ENCODE data around the gene VPS13D.
"Not testable (repeated sequence)": the region's sequence is repeated elsewhere in the genome, so short reads cannot be mapped to it uniquely, and the experiment has no call there.

VPS13D gene

DNA sequence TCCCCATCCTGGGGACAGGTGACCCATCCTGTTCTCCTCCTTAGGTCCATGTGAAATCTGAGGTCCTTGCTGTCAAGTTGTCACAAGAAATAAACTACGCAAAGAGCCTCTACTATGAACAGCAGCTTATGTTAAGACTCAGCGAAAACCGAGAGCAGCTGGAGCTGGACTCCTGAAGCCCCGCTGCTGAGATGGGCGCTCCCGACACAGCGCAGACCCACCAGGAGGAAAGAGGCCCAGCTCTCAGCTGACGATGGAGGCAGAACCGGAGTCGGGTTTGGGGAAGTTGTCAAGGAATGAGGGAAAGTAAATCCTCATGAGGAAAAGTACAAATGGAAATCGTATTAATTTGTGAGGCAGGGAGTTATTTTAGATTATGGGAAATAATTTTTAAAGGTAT lies 279.0 kb downstream of the VPS13D start:
- Histone ChIP-seq H3K9ac (ENCODE audit: low read length) (no peak overlapping the region), H3K36me3 (ENCODE audit: control insufficient read depth, insufficient read depth, low read length) (no peaks in the 10 kb centered on the region), H3K4me3 (ENCODE audit: low read length) (no peak overlapping the region), H3K27me3 (ENCODE audit: control insufficient read depth, insufficient read depth, low read length) (no peaks in the 10 kb centered on the region), H3K4me1 (ENCODE audit: control insufficient read depth, insufficient read depth, low read length) (no peaks in the 10 kb centered on the region), H3K9me3 (ENCODE audit: control insufficient read depth, low read length) (no peaks in the 10 kb centered on the region)

DNA sequence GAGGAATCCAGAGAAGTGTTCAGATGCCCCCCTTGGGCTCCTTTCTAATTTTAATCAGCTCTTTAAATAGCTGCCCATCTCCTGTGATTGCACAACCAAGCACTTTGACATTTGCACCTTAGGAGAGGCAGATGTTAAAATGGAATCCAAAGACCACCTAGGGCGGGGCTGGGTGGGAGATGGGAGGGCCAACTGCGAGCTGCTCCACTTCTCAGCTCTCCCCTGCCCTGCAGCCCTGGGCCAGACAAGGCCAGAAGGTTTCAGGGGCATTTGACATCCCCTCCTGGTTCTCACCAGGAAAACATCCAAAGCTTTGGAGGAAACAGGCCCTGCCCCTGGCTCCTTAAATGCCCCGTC lies 281.3 kb downstream of the VPS13D start:
- Histone ChIP-seq H3K9me3 (ENCODE audit: control insufficient read depth, low read length) (no peaks in the 10 kb centered on the region), H3K4me3 (ENCODE audit: low read length) (no peak overlapping the region), H3K36me3 (ENCODE audit: control insufficient read depth, insufficient read depth, low read length) (no peaks in the 10 kb centered on the region), H3K27me3 (ENCODE audit: control insufficient read depth, insufficient read depth, low read length) (no peaks in the 10 kb centered on the region), H3K9ac (ENCODE audit: low read length) (no peak overlapping the region), H3K4me1 (ENCODE audit: control insufficient read depth, insufficient read depth, low read length) (no peaks in the 10 kb centered on the region)

DNA sequence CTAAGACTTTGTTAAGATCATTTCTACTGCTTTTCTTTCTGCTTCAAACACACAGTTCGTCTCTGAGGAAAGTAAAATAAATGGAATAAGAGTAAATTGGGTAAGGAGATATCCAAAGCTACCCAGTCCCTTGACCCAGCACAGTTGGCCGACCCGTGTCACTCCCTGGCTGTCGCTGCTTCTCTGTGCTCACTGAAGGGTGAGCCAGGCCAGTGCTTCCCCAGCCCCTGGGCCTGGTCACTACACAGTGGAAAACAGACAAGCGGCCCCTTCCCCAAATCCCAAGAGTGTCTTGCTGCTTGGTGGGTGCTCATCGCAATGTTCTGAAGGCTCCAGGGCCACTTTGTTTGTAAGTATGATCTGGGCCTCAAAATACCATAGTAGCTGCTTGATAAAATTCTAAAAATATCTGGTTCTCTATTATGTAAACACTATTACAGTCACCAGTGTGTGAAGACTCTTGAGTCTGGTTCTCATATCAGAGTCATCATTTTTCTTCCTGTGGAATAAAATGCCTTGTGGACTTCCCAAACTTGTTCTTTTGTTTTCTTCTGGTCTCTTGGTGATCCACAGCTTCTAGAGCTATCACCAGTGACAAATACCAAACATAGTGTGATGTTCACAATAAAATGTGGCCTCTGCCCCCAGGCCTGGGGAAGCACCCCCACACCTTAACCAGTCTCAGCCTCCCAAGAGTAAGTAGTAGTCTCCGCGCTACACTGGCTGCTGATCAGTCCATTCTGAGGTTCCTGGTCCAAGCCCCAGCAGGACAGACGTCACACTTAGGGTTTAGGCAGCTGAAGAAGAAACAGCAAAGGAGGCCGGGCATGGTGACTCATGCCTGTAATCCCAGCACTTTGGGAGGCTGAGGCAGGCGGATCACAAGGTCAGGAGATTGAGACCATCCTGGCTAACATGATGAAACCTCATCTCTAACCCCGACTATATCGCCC lies 282.0 kb downstream of the VPS13D start:
- Histone ChIP-seq H3K27me3 (ENCODE audit: control insufficient read depth, insufficient read depth, low read length) (no peaks in the 10 kb centered on the region), H3K9ac (ENCODE audit: low read length) (no peak overlapping the region), H3K9me3 (ENCODE audit: control insufficient read depth, low read length) (no peaks in the 10 kb centered on the region), H3K4me3 (ENCODE audit: low read length) (no peak overlapping the region), H3K36me3 (ENCODE audit: control insufficient read depth, insufficient read depth, low read length) (no peaks in the 10 kb centered on the region), H3K4me1 (ENCODE audit: control insufficient read depth, insufficient read depth, low read length) (no peaks in the 10 kb centered on the region)

DNA sequence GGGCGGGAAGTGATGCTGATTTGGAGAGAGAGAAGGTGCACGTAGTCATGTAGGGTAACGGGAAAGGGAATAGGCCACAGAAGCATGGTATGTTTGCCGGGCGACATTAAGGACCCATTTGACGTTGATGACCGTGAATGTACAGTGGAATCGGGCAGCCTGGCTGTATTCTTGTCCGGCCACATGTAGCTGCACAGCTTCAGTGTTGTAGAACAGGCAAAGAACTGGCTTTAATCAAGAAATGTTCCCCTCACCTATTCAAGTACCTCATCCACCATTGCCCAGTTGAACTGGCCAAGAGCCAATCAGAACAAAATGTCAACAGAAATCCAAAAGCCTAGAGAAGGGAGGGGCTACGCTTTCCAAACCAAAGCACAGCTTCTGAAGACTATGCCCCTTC lies 283.4 kb downstream of the VPS13D start:
- no peaks in the 10 kb centered on the region for H3K36me3 ChIP-seq (ENCODE audit: control insufficient read depth, insufficient read depth, low read length)
- H3K9me3 ChIP-seq (ENCODE audit: control insufficient read depth, low read length): no peaks in the 10 kb centered on the region
- H3K4me3 ChIP-seq (ENCODE audit: low read length): no peak overlapping the region
- H3K27me3 ChIP-seq (ENCODE audit: control insufficient read depth, insufficient read depth, low read length): no peaks in the 10 kb centered on the region
- H3K4me1 ChIP-seq (ENCODE audit: control insufficient read depth, insufficient read depth, low read length): no peaks in the 10 kb centered on the region
- H3K9ac ChIP-seq (ENCODE audit: low read length): no peak overlapping the region

DNA sequence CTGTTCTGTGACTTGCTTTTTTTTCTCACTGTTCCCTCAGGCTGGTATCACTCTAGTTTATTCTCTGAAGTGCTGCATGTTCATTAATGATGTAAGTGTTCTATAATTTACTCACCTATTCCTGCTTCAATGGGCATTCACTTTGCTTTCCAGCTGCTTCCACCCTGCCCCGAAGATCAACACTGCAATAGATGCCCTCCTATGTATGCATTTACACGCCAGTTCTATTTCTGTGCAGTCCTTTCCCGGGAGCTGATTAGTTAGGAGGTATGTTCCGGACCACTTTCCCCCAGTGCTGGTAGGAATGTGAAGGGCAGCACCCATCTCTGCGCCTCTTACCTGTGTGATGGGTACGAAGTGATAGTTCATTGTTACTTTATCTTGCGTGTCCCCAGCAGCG lies 284.8 kb downstream of the VPS13D start:
- H3K4me3 ChIP-seq (ENCODE audit: low read length): no peak overlapping the region
- no peaks in the 10 kb centered on the region for H3K9me3 ChIP-seq (ENCODE audit: control insufficient read depth, low read length)
- no peaks in the 10 kb centered on the region for H3K36me3 ChIP-seq (ENCODE audit: control insufficient read depth, insufficient read depth, low read length)
- peaks cover 9% of the 10 kb centered on the region for H3K4me1 ChIP-seq (ENCODE audit: control insufficient read depth, insufficient read depth, low read length)
- H3K9ac ChIP-seq (ENCODE audit: low read length): no peak overlapping the region
- H3K27me3 ChIP-seq (ENCODE audit: control insufficient read depth, insufficient read depth, low read length): no peaks in the 10 kb centered on the region

DNA sequence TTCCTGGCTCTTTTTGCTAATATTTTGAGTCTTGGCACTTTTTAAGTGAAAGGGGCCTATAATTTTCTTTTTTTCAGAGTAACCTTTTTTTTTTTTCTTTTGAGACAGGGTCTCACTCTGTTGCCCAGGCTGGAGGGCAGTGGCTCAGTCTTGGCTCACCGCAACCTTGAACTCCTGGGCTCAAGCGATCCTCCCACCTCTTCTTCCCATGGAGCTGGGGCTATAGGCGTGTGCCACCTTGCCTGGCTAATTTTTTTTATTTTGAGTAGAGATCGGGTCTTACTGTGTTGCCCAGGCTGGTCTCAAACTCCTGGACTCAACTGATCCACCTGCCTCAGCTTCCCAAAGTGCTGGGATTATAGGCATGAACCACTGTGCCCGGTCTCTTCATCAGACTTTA lies 285.4 kb downstream of the VPS13D start:
- Histone ChIP-seq H3K36me3 (ENCODE audit: control insufficient read depth, insufficient read depth, low read length) (no peaks in the 10 kb centered on the region), H3K4me3 (ENCODE audit: low read length) (no peak overlapping the region), H3K4me1 (ENCODE audit: control insufficient read depth, insufficient read depth, low read length) (peaks cover 9% of the 10 kb centered on the region), H3K27me3 (ENCODE audit: control insufficient read depth, insufficient read depth, low read length) (no peaks in the 10 kb centered on the region), H3K9me3 (ENCODE audit: control insufficient read depth, low read length) (no peaks in the 10 kb centered on the region), H3K9ac (ENCODE audit: low read length) (no peak overlapping the region)

DNA sequence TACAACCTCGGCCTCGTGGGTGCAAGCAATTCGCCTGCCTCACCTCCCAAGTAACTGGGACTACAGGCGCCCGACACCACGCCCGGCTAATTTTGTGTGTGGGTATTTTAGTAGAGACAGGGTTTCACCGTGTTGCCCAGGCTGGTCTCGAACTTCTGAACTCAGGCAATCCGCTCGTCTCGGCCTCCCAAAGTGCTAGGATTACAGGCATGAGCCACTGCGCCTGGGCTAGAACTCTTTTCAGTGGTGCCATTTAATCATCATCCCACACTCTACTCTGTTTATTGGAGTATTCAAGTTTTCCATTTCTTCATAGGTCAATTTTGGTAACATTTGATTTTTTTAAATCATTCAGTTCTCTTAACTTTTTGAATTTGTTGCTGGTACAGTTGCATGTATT lies 286.9 kb downstream of the VPS13D start:
- H3K36me3 ChIP-seq (ENCODE audit: control insufficient read depth, insufficient read depth, low read length): no peaks in the 10 kb centered on the region
- no peak overlapping the region for H3K9ac ChIP-seq (ENCODE audit: low read length)
- no peak overlapping the region for H3K4me3 ChIP-seq (ENCODE audit: low read length)
- H3K27me3 ChIP-seq (ENCODE audit: control insufficient read depth, insufficient read depth, low read length): no peaks in the 10 kb centered on the region
- no peaks in the 10 kb centered on the region for H3K9me3 ChIP-seq (ENCODE audit: control insufficient read depth, low read length)
- H3K4me1 ChIP-seq (ENCODE audit: control insufficient read depth, insufficient read depth, low read length): peaks cover 9% of the 10 kb centered on the region

DNA sequence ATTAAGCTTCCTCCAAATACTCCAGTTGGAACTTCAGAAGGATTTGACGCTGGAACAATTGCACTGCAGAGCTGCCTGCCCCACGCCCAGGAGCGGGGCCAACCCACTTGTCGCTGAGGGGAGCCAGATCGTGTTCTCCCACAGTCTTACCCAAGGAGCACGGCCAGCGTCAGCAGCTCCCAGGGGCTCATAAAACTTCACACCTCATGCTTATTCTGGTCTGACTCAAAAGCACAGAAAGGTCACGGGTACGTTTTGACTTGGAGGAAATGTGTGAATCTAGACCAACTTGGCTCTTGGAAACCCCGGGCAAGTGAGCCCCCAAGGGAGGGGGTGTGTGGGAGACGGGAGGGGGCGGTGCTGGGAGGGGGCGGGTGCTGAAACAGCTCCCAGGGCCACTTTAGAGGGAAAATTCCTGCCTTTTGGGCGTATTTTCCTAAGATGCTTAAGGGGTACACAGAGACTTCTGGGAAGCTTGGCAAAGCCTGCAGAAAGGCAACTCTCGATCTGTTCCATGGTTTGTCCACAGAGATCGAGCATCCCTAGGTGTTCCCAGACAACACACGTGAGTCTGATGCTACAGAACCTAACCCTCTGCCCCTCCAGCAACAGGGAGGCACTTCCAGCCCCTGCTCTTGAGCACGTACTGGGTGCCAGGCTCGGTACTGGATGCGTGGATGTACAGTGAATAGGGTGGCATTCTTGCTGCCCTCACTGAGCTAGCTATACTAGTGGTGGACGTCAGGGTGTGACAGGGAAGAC lies 289.3 kb downstream of the VPS13D start:
- no peaks in the 10 kb centered on the region for H3K27me3 ChIP-seq (ENCODE audit: control insufficient read depth, insufficient read depth, low read length)
- peaks cover 9% of the 10 kb centered on the region for H3K4me1 ChIP-seq (ENCODE audit: control insufficient read depth, insufficient read depth, low read length)
- H3K9me3 ChIP-seq (ENCODE audit: control insufficient read depth, low read length): no peaks in the 10 kb centered on the region
- H3K36me3 ChIP-seq (ENCODE audit: control insufficient read depth, insufficient read depth, low read length): no peaks in the 10 kb centered on the region
- H3K9ac ChIP-seq (ENCODE audit: low read length): no peak overlapping the region
- no peak overlapping the region for H3K4me3 ChIP-seq (ENCODE audit: low read length)

DNA sequence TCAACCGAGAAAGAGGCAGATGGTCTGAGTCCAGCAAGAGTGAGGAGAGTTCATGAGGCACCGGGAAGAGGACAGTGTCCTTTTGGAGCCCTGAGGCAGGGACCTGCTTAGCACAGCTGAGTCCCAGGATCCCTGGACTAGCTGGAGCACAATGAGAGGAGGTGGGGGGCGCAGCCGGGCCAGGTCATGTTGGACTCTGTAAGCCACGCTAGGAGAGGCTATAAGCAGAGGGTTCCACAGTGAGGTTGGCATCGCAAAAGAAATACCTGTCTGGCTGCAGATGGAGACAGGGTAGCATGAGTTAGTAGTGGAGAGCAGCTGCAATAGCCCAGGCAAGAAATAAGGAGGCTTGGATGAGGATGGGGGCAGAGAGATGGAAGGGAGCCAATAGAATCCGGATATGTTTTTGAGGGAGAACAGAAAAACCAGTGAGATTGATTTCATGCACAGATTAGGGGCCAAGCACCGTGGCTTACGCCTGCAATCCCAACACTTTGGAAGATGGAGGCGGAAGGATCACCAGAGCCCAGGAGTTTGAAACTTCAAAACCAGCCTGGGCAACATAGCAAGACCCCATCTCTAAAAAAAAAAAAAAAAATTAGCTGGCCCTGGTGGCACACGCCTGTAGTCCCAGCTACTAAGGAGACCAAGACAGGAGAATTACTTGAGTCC lies 290.0 kb downstream of the VPS13D start:
- Histone ChIP-seq H3K9me3 (ENCODE audit: control insufficient read depth, low read length) (no peaks in the 10 kb centered on the region), H3K4me1 (ENCODE audit: control insufficient read depth, insufficient read depth, low read length) (peaks cover 9% of the 10 kb centered on the region), H3K9ac (ENCODE audit: low read length) (no peak overlapping the region), H3K27me3 (ENCODE audit: control insufficient read depth, insufficient read depth, low read length) (no peaks in the 10 kb centered on the region), H3K36me3 (ENCODE audit: control insufficient read depth, insufficient read depth, low read length) (no peaks in the 10 kb centered on the region), H3K4me3 (ENCODE audit: low read length) (no peak overlapping the region)

DNA sequence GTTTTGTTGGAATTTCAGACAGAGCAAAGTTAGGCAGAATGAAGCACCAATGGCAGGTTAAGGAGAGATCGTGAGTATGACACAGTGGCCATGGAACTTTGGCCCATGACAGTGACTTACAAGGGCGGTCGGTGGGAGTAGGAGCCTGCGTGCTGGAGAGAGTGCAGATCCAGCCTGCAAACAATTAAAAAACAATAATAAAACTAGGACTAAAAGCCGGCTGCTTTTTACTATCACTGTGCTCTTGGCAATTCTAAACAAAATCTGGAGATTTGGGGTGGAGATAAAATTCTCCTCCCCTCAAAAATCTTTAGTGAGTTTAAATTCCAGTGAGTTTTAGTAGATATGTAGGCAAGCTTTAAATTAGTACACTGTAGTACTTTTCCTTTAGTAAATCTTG lies 291.3 kb downstream of the VPS13D start:
- no peaks in the 10 kb centered on the region for H3K27me3 ChIP-seq (ENCODE audit: control insufficient read depth, insufficient read depth, low read length)
- H3K9ac ChIP-seq (ENCODE audit: low read length): no peak overlapping the region
- H3K36me3 ChIP-seq (ENCODE audit: control insufficient read depth, insufficient read depth, low read length): no peaks in the 10 kb centered on the region
- H3K4me1 ChIP-seq (ENCODE audit: control insufficient read depth, insufficient read depth, low read length): peaks cover 19% of the 10 kb centered on the region
- H3K9me3 ChIP-seq (ENCODE audit: control insufficient read depth, low read length): no peaks in the 10 kb centered on the region
- no peak overlapping the region for H3K4me3 ChIP-seq (ENCODE audit: low read length)

DNA sequence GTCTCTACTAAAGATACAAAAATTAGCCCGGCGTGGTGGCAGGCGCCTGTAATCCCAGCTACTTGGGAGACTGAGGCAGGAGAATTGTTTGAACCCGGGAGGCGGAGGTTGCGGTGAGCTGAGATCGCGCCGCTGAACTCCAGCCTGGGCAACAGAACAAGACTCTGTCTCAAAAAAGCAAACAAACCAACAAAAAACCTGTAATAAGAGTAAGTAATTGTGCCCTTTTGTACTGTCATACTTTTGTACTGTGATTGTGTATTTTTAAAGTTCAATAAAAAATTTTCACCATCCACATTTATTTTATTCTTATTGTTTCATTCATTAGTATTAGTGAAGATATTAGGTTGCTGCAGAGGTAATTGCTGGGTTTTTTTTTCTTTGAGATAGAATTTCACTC lies 292.9 kb downstream of the VPS13D start:
- not testable (repeated sequence) for H3K9ac ChIP-seq (ENCODE audit: low read length); H3K36me3 ChIP-seq (ENCODE audit: control insufficient read depth, insufficient read depth, low read length); H3K9me3 ChIP-seq (ENCODE audit: control insufficient read depth, low read length); H3K27me3 ChIP-seq (ENCODE audit: control insufficient read depth, insufficient read depth, low read length); H3K4me3 ChIP-seq (ENCODE audit: low read length)
- H3K4me1 ChIP-seq (ENCODE audit: control insufficient read depth, insufficient read depth, low read length): peaks cover 25% of the 10 kb centered on the region

DNA sequence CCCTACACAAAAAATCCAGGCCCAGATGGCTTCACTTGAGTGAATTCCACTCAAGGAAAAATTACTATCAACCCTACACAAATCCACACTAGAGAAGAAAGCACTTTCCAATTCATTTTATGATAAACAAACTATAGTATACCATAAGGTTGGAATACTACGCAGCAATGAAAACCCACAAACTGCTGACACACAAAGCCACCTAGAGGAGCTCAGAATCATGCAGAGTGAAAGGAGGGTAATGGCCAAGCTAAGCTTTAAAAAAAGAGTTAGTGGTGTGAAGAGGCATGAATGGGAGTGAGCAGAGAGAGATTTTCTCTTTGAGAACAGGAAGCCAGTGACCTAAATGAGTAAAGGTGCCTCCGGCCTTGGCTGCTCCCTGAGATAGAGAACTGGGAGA lies 294.4 kb downstream of the VPS13D start:
- no peak overlapping the region for H3K9ac ChIP-seq (ENCODE audit: low read length)
- no peaks in the 10 kb centered on the region for H3K27me3 ChIP-seq (ENCODE audit: control insufficient read depth, insufficient read depth, low read length)
- no peak overlapping the region for H3K4me3 ChIP-seq (ENCODE audit: low read length)
- peaks cover 33% of the 10 kb centered on the region for H3K4me1 ChIP-seq (ENCODE audit: control insufficient read depth, insufficient read depth, low read length)
- H3K36me3 ChIP-seq (ENCODE audit: control insufficient read depth, insufficient read depth, low read length): no peaks in the 10 kb centered on the region
- H3K9me3 ChIP-seq (ENCODE audit: control insufficient read depth, low read length): no peaks in the 10 kb centered on the region

All from mucosa of stomach (tissue), 1 donor.